Suprapubic skin (tissue), 3 donors: ENCODE measurements around the gene PRRT4.

Experiments used
- CTCF ChIP-seq, 2 donors: fragments of 200-600 bp in 1 of 2; fragments of 450-650 bp in 1 of 2; sonication (generic) in 1 of 2; IDR thresholded peaks; one replicate each; pipeline ENCODE4 v1.5.1; 2016 to 2019; ENCODE audit warnings: antibody characterized with exemption in 2 of 2, mild to moderate bottlenecking in 1 of 2, moderate library complexity in 1 of 2
- POLR2A ChIP-seq, 2 donors: fragments of 450-650 bp; IDR thresholded peaks; one replicate each; pipeline ENCODE4 v1.6.1; 2017; ENCODE audit warnings: antibody characterized with exemption in 2 of 2, mild to moderate bottlenecking in 2 of 2, moderate library complexity in 2 of 2

DNA sequence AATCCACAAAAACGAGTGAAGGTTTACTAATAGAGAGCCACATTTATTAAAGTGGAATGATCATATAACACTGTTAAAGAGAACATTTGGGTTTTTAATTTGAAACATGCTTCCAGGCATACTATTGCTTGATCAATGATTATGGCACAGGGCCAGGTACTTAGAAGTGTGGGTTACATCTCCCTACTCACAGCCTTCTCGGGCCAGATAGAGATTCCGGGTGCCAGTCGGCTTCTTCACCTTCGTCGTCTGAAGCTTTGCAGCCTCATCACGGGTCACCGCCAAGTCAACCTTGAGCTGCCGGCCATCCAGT, 37.2 kb downstream of the PRRT4 start:
- TF ChIP-seq POLR2A (IDR thresholded peaks at IDR 0.05) (no peak), CTCF (IDR thresholded peaks at IDR 0.05) (no peak)
